Activated CD4-positive, alpha-beta memory T cell treated with anti-CD3 and anti-CD28 coated beads, Interleukin-2, amount 10 ng/mL, durations not matched to agents 7 days and 5 days (primary cell): ENCODE results near the gene CSF2. TPM values are rescaled to one million over a fixed set of nuclear protein-coding genes. Genes with fewer than 3 reads are reported as not detected.
"Not testable (repeated sequence)": the region's sequence is repeated elsewhere in the genome, so short reads cannot be mapped to it uniquely, and the experiment has no call there.

ENCODE experiments used
- CTCF ChIA-PET: fragments of 350-600 bp; sonication (Branson Sonifier 250); formaldehyde crosslinking; loops from one replicate; lab custom pipeline; 2021; ENCODE audit warnings: antibody characterized with exemption, inconsistent platforms; lab: Charles Lee
- POLR2A ChIA-PET: fragments of 350-600 bp; sonication (Branson Sonifier 250); formaldehyde crosslinking; loops from one replicate; lab custom pipeline; 2021; ENCODE audit warnings: antibody characterized with exemption; lab: Charles Lee
- DNase-seq: peaks from one replicate; pipeline ENCODE4 v3.0.0-alpha.2; 2020
- H3K27ac Mint-ChIP-seq: one replicate; pipeline ENCODE4 v1.8.0; 2021; ENCODE audit warnings: mild to moderate bottlenecking, mixed read lengths
- H3K27me3 Mint-ChIP-seq: one replicate; pipeline ENCODE4 v1.8.0; 2021; ENCODE audit warnings: mixed read lengths
- H3K36me3 Mint-ChIP-seq: one replicate; pipeline ENCODE4 v1.8.0; 2021; ENCODE audit warnings: low read depth, mixed read lengths
- H3K4me1 Mint-ChIP-seq: one replicate; pipeline ENCODE4 v1.8.0; 2021; ENCODE audit warnings: mixed read lengths
- H3K4me3 Mint-ChIP-seq: one replicate; pipeline ENCODE4 v1.8.0; 2021; ENCODE audit warnings: mild to moderate bottlenecking, mixed read lengths
- H3K9me3 Mint-ChIP-seq: one replicate; pipeline ENCODE4 v1.8.0; 2021; ENCODE audit warnings: mixed read lengths
- total RNA-seq, 2 experiments: library from RNA; stranded (reverse); gene quantifications; one replicate each; pipeline ENCODE4 v1.2.3, GENCODE V29; 2021

Gene CSF2
- total RNA-seq, 2 experiments from 2014 or later: 30.8 to 32.7 TPM

GRCh38 chr5:132108495-132108894, 34.9 kb downstream of the CSF2 start:
- POLR2A ChIA-PET, H3K27me3 Mint-ChIP-seq, CTCF ChIA-PET, DNase-seq, H3K4me3 Mint-ChIP-seq: not testable (repeated sequence)
- Mint-ChIP-seq H3K9me3 (peaks cover 19% of the 10 kb centered on the region), H3K27ac (peak overlapping the region; percentile 65), H3K36me3 (peaks cover 40% of the 10 kb centered on the region), H3K4me1 (peaks cover 82% of the 10 kb centered on the region)

- H3K4me1 Mint-ChIP-seq: peaks cover 82% of the 10 kb centered on the region
These were observed 35.4 kb downstream of the CSF2 start for GRCh38 chr5:132108957-132109356.

GRCh38 chr5:132109494-132110053, 36.0 kb downstream of the CSF2 start:
- Mint-ChIP-seq H3K27ac (peak overlapping the region; percentile 81), H3K27me3 (no peaks in the 10 kb centered on the region), H3K4me3 (peak overlapping the region; percentile 41), H3K4me1 (peaks cover 82% of the 10 kb centered on the region), H3K9me3 (peaks cover 19% of the 10 kb centered on the region), H3K36me3 (peaks cover 41% of the 10 kb centered on the region)
- POLR2A ChIA-PET: interaction anchor here (2.8 kb wide), 1 partner anchor 10 kb away, joined by 10 read pairs; no protein-coding TSS in a partner anchor
- DNase-seq: no peak
- CTCF ChIA-PET: interaction anchor here (1.1 to 1.8 kb wide), 2 partner anchors 33 to 46 kb away, joined by 3 to 7 read pairs; no protein-coding TSS in a partner anchor

More at GRCh38 chr5:132108957-132109356, 35.4 kb downstream of the CSF2 start:
- H3K27ac Mint-ChIP-seq: peak overlapping the region; percentile 65
- CTCF ChIA-PET, DNase-seq, H3K4me3 Mint-ChIP-seq, H3K27me3 Mint-ChIP-seq: not testable (repeated sequence)
- peaks cover 41% of the 10 kb centered on the region for H3K36me3 Mint-ChIP-seq
- peaks cover 19% of the 10 kb centered on the region for H3K9me3 Mint-ChIP-seq
- POLR2A ChIA-PET: interaction anchor here (2.8 kb wide), 1 partner anchor 9 kb away, joined by 10 read pairs; no protein-coding TSS in a partner anchor

- CTCF ChIA-PET: interaction anchor here (1.0 to 1.8 kb wide), 4 partner anchors 33 to 70 kb away, joined by 3 to 7 read pairs (median 3); no protein-coding TSS in a partner anchor
- POLR2A ChIA-PET: interaction anchor here (1.2 to 2.8 kb wide), 2 partner anchors 8 to 11 kb away, joined by 5 to 10 read pairs; no protein-coding TSS in a partner anchor
- peaks cover 19% of the 10 kb centered on the region for H3K9me3 Mint-ChIP-seq
- H3K27me3 Mint-ChIP-seq: no peaks in the 10 kb centered on the region
- peaks cover 82% of the 10 kb centered on the region for H3K4me1 Mint-ChIP-seq
- H3K27ac Mint-ChIP-seq: peak overlapping the region; percentile 78
- DNase-seq: no peak
- H3K4me3 Mint-ChIP-seq: peak overlapping the region; percentile 22
- H3K36me3 Mint-ChIP-seq: peaks cover 41% of the 10 kb centered on the region
These were observed 36.6 kb downstream of the CSF2 start for GRCh38 chr5:132110195-132110594.

GRCh38 chr5:132110930-132111329, 37.3 kb downstream of the CSF2 start:
- Mint-ChIP-seq H3K27me3 (no peaks in the 10 kb centered on the region), H3K27ac (peak overlapping the region; percentile 78), H3K4me1 (peaks cover 82% of the 10 kb centered on the region), H3K36me3 (peaks cover 34% of the 10 kb centered on the region), H3K9me3 (peaks cover 19% of the 10 kb centered on the region), H3K4me3 (peak overlapping the region; percentile 22)
- ChIA-PET POLR2A (interaction anchor here (1.2 to 2.8 kb wide), 2 partner anchors 9 to 11 kb away, joined by 5 to 10 read pairs; no protein-coding TSS in a partner anchor), CTCF (interaction anchor here (0.8 to 1.8 kb wide), 4 partner anchors 38 to 70 kb away, joined by 3 to 7 read pairs (median 3); partner anchors contain the start of gene CSF2)
- DNase-seq: no peak

- Mint-ChIP-seq H3K4me1 (peaks cover 89% of the 10 kb centered on the region), H3K27ac (no peak overlapping the region)
These were observed 38.5 kb downstream of the CSF2 start for GRCh38 chr5:132112111-132112510.

GRCh38 chr5:132114150-132115121, 40.8 kb downstream of the CSF2 start:
- H3K9me3 Mint-ChIP-seq: peaks cover 7% of the 10 kb centered on the region
- DNase-seq: no peak
- H3K27me3 Mint-ChIP-seq: no peaks in the 10 kb centered on the region
- H3K36me3 Mint-ChIP-seq: peaks cover 18% of the 10 kb centered on the region
- H3K27ac Mint-ChIP-seq: peak overlapping the region; percentile 41
- peaks cover 77% of the 10 kb centered on the region for H3K4me1 Mint-ChIP-seq
- ChIA-PET CTCF (interaction anchor here (0.7 to 1.2 kb wide), 5 partner anchors 10 to 65 kb away, joined by 3 to 5 read pairs (median 4); no protein-coding TSS in a partner anchor), POLR2A (interaction anchor here (1.0 to 4.6 kb wide), 2 partner anchors 12 to 520 kb away, joined by 3 to 25 read pairs; no protein-coding TSS in a partner anchor)
- no peak overlapping the region for H3K4me3 Mint-ChIP-seq

More at GRCh38 chr5:132112111-132112510, 38.5 kb downstream of the CSF2 start:
- H3K4me3 Mint-ChIP-seq: no peak overlapping the region
- peaks cover 19% of the 10 kb centered on the region for H3K9me3 Mint-ChIP-seq
- H3K36me3 Mint-ChIP-seq: peaks cover 31% of the 10 kb centered on the region
- H3K27me3 Mint-ChIP-seq: no peaks in the 10 kb centered on the region
- CTCF ChIA-PET: interaction anchor here (0.5 to 1.3 kb wide), 3 partner anchors 47 to 580 kb away, joined by 3 read pairs; no protein-coding TSS in a partner anchor
- no peak for DNase-seq
- POLR2A ChIA-PET: interaction anchor here (0.8 to 4.6 kb wide), 3 partner anchors 10 to 22 kb away, joined by 3 to 25 read pairs (median 3); no protein-coding TSS in a partner anchor

- POLR2A ChIA-PET: interaction anchor here (1.0 to 4.6 kb wide), 2 partner anchors 13 to 521 kb away, joined by 3 to 25 read pairs; no protein-coding TSS in a partner anchor
- peaks cover 69% of the 10 kb centered on the region for H3K4me1 Mint-ChIP-seq
- peak overlapping the region; percentile 24 for H3K27ac Mint-ChIP-seq
- peaks cover 15% of the 10 kb centered on the region for H3K36me3 Mint-ChIP-seq
- DNase-seq: no peak
- no peaks in the 10 kb centered on the region for H3K27me3 Mint-ChIP-seq
- CTCF ChIA-PET: interaction anchor here (1.2 kb wide), 2 partner anchors 12 to 64 kb away, joined by 3 to 4 read pairs; no protein-coding TSS in a partner anchor
- peaks cover 7% of the 10 kb centered on the region for H3K9me3 Mint-ChIP-seq
- H3K4me3 Mint-ChIP-seq: no peak overlapping the region
These were observed 41.8 kb downstream of the CSF2 start for GRCh38 chr5:132115375-132115774.

- Mint-ChIP-seq H3K4me3 (no peak overlapping the region), H3K9me3 (peaks cover 7% of the 10 kb centered on the region), H3K27ac (peak overlapping the region; percentile 24), H3K4me1 (peaks cover 62% of the 10 kb centered on the region), H3K36me3 (peaks cover 15% of the 10 kb centered on the region), H3K27me3 (peaks cover 5% of the 10 kb centered on the region)
- POLR2A ChIA-PET: interaction anchor here (2.4 kb wide), 1 partner anchor 13 kb away, joined by 9 read pairs; no protein-coding TSS in a partner anchor
- CTCF ChIA-PET: interaction anchor here (1.1 kb wide), 2 partner anchors 12 to 74 kb away, joined by 3 to 4 read pairs; no protein-coding TSS in a partner anchor
- DNase-seq: no peak
These were observed 42.5 kb downstream of the CSF2 start for GRCh38 chr5:132116072-132116471.

GRCh38 chr5:132116909-132117489, 43.4 kb downstream of the CSF2 start:
- CTCF ChIA-PET: interaction anchor here (0.7 to 1.4 kb wide), 4 partner anchors 13 to 73 kb away, joined by 3 to 4 read pairs (median 4); no protein-coding TSS in a partner anchor
- H3K27ac Mint-ChIP-seq: peak overlapping the region; percentile 33
- H3K4me1 Mint-ChIP-seq: peaks cover 53% of the 10 kb centered on the region

GRCh38 chr5:132120717-132121116, 47.1 kb downstream of the CSF2 start:
- peaks cover 25% of the 10 kb centered on the region for H3K27me3 Mint-ChIP-seq
- H3K4me3 Mint-ChIP-seq, CTCF ChIA-PET, POLR2A ChIA-PET, DNase-seq, H3K27ac Mint-ChIP-seq: not testable (repeated sequence)
- H3K4me1 Mint-ChIP-seq: peaks cover 19% of the 10 kb centered on the region
- H3K9me3 Mint-ChIP-seq: peaks cover 13% of the 10 kb centered on the region
- peaks cover 11% of the 10 kb centered on the region for H3K36me3 Mint-ChIP-seq

More at GRCh38 chr5:132116909-132117489, 43.4 kb downstream of the CSF2 start:
- POLR2A ChIA-PET: interaction anchor here (1.2 to 2.4 kb wide), 2 partner anchors 12 to 14 kb away, joined by 5 to 9 read pairs; no protein-coding TSS in a partner anchor
- H3K4me3 Mint-ChIP-seq, H3K27me3 Mint-ChIP-seq, H3K9me3 Mint-ChIP-seq: not testable (repeated sequence)
- peaks cover 14% of the 10 kb centered on the region for H3K36me3 Mint-ChIP-seq
- peak; percentile 52 for DNase-seq
